HL-60 (cell line): Measurements from ENCODE around the gene TNNI2.

Source experiments
- DNase-seq, 2 experiments: peaks; one replicate each; pipeline ENCODE4 v3.0.0-alpha.2; 2010 to 2020; ENCODE audit warnings: low read depth in 1 of 2, low spot score in 1 of 2
- H3K27ac ChIP-seq: fragments of 250-450 bp; sonication (Bioruptor Pico); replicated peaks from 2 replicates; pipeline ENCODE4 v1.5.1; 2020; ENCODE audit warnings: mild to moderate bottlenecking, moderate library complexity
- H3K27me3 ChIP-seq: fragments of 250-450 bp; sonication (Bioruptor Pico); 2 replicates; pipeline ENCODE4 v1.5.1; 2021; ENCODE audit warnings: mild to moderate bottlenecking, moderate library complexity; ENCODE audit not compliant: insufficient read depth, poor library complexity, severe bottlenecking
- H3K4me3 ChIP-seq: replicated peaks from 2 replicates; pipeline ENCODE4 v1.5.1; 2011; ENCODE audit warnings: mild to moderate bottlenecking, control low read depth, low read length; ENCODE audit not compliant: insufficient read depth
- CTCF ChIP-seq: IDR thresholded peaks from one replicate; pipeline ENCODE4 v1.5.1; 2011; ENCODE audit warnings: low read length, control low read depth, inconsistent platforms; ENCODE audit not compliant: insufficient read depth
- GABPA ChIP-seq: IDR thresholded peaks from 2 replicates; pipeline ENCODE4 v1.6.1; 2012; ENCODE audit warnings: low read depth
- POLR2AphosphoS5 ChIP-seq: IDR thresholded peaks from 2 replicates; pipeline ENCODE4 v1.6.1; 2012; ENCODE audit warnings: low read depth
- REST ChIP-seq: IDR thresholded peaks from 2 replicates; pipeline ENCODE4 v1.6.1; 2012; ENCODE audit warnings: low read depth; ENCODE audit not compliant: insufficient replicate concordance
- SPI1 ChIP-seq: IDR thresholded peaks from 2 replicates; pipeline ENCODE4 v1.6.1; 2012; ENCODE audit warnings: low read depth, mild to moderate bottlenecking, borderline replicate concordance

TNNI2 gene

GRCh38 chr11:1814691-1815090 lies 24.1 kb upstream of the TNNI2 start:
- H3K27me3 ChIP-seq, result no peaks in the 10 kb centered on the region
- H3K4me3 ChIP-seq, result no peak overlapping the region
- TF ChIP-seq CTCF, result no peak
- no peak for TF ChIP-seq SPI1
- no peak for TF ChIP-seq REST
- TF ChIP-seq GABPA, result no peak
- TF ChIP-seq POLR2AphosphoS5, result no peak
- no peak for DNase-seq
- no peak overlapping the region for H3K27ac ChIP-seq

GRCh38 chr11:1815311-1815710 lies 23.5 kb upstream of the TNNI2 start:
- H3K27me3 ChIP-seq, result no peaks in the 10 kb centered on the region
- H3K27ac ChIP-seq, result no peak overlapping the region
- no peak for DNase-seq
- TF ChIP-seq CTCF, result no peak
- no peak for TF ChIP-seq POLR2AphosphoS5
- TF ChIP-seq SPI1, result no peak
- TF ChIP-seq GABPA, result no peak
- no peak for TF ChIP-seq REST
- H3K4me3 ChIP-seq, result no peak overlapping the region

GRCh38 chr11:1815751-1816150 lies 23.0 kb upstream of the TNNI2 start:
- H3K4me3 ChIP-seq, result no peak overlapping the region
- no peak overlapping the region for H3K27ac ChIP-seq
- H3K27me3 ChIP-seq, result no peaks in the 10 kb centered on the region
- DNase-seq, result no peak
- TF ChIP-seq CTCF (no peak), SPI1 (no peak), POLR2AphosphoS5 (no peak), REST (no peak), GABPA (no peak)
